ENCODE measurements around the gene TAOK1. TPM values are rescaled to one million over a fixed set of nuclear protein-coding genes. Genes with fewer than 3 reads are reported as not detected.
"Not testable (repeated sequence)": the region's sequence is repeated elsewhere in the genome, so short reads cannot be mapped to it uniquely, and the experiment has no call there.

TAOK1 gene
- total and polyA plus RNA-seq, 2 donors (not counting 1 experiment from before 2014, with no cell fraction given), result 9.8 to 80.7 TPM

DNA sequence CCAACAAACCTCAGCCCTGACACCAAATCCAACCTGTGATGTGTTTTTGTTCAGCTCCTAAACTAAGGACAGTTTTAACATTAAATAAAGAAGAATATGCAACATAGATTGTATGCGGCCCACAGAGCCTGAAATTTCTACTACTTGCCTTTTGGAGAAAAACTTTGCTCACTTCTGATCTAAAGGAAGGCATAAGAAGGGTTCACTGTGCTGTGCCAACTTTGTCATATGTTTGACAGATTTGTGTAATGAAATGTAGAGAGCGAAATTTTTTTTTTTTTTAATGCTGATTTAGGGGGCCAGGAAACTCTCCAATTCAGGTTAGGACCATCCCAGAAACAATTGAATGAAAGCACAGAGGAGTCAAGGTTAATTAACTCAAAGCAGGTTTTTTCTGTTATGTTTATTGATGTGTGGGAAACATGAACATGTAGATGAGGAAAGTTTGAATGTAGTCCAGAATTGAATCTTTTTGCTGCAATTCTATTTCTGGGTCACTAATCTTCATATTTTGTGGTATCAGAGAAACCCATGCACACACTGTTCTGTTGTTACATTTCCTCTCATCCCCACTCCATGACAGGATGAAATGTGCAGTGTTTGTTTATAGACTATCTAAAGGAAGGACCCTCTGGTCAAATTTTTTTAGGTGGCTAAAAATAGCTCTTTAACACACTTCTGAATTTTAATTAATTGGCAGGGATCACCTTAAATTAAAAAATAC, 71.5 kb downstream of the TAOK1 start:
- no peaks in the 10 kb centered on the region for H3K27me3 Mint-ChIP-seq
- no peak for ATAC-seq (ENCODE audit: low read depth)
- H3K9me3 Mint-ChIP-seq (ENCODE audit: insufficient read depth), result no peaks in the 10 kb centered on the region
- H3K4me3 Mint-ChIP-seq, result no peak overlapping the region
- H3K4me3 ChIP-seq (ENCODE audit: control extremely low read depth in 1 of 5, extremely low read depth in 1 of 5, insufficient read depth in 1 of 5, low read depth in 2 of 5, low read length in 4 of 5), result no peak overlapping the region
- H2AFZ ChIP-seq (ENCODE audit: insufficient read depth, low read depth, low read length, poor library complexity, severe bottlenecking), result no peak overlapping the region
- no peak overlapping the region for H3K27ac Mint-ChIP-seq
- intact Hi-C loops (cut with micrococcal nuclease), result no loop called here
- CTCF ChIA-PET, result no interaction called here
- H3K9me3 ChIP-seq (ENCODE audit: control extremely low read depth in 1 of 3, control insufficient read depth in 2 of 3, insufficient read depth in 1 of 3, low read length in 2 of 3), result no peaks in the 10 kb centered on the region
- H3K79me2 ChIP-seq (ENCODE audit: control insufficient read depth, insufficient read depth, low read length), result peaks cover 51% of the 10 kb centered on the region
- H3K27me3 ChIP-seq (replicated peaks in 1 of 4; ENCODE audit: control extremely low read depth in 1 of 4, control insufficient read depth in 3 of 4, insufficient read depth in 4 of 4, low read length in 3 of 4), result no peaks in the 10 kb centered on the region
- 67% methylated on average over 1 of the region's 2 CpGs for WGBS (ENCODE audit: insufficient coverage)
- H3K27ac ChIP-seq (ENCODE audit: low read length in 2 of 2), result peak overlapping the region in 1 of 2 donors; percentile 35
- no peak overlapping the region for H3K4me2 ChIP-seq (replicated peaks; ENCODE audit: low read depth, low read length, poor library complexity, severe bottlenecking)
- H3K4me1 Mint-ChIP-seq, result peaks cover 24% of the 10 kb centered on the region
- no peak for DNase-seq
- no peak overlapping the region for H3K9ac ChIP-seq (ENCODE audit: low read length)
- H4K20me1 ChIP-seq (ENCODE audit: control insufficient read depth, insufficient read depth, low read length, poor library complexity, severe bottlenecking), result peaks cover 8% of the 10 kb centered on the region
- POLR2A ChIA-PET, result no interaction called here
- TF ChIP-seq EZH2 (IDR thresholded peaks at IDR 0.05; ENCODE audit: borderline replicate concordance, insufficient read depth, low read depth, low read length, poor library complexity, severe bottlenecking), result no peak
- TF ChIP-seq, protein P1, sequence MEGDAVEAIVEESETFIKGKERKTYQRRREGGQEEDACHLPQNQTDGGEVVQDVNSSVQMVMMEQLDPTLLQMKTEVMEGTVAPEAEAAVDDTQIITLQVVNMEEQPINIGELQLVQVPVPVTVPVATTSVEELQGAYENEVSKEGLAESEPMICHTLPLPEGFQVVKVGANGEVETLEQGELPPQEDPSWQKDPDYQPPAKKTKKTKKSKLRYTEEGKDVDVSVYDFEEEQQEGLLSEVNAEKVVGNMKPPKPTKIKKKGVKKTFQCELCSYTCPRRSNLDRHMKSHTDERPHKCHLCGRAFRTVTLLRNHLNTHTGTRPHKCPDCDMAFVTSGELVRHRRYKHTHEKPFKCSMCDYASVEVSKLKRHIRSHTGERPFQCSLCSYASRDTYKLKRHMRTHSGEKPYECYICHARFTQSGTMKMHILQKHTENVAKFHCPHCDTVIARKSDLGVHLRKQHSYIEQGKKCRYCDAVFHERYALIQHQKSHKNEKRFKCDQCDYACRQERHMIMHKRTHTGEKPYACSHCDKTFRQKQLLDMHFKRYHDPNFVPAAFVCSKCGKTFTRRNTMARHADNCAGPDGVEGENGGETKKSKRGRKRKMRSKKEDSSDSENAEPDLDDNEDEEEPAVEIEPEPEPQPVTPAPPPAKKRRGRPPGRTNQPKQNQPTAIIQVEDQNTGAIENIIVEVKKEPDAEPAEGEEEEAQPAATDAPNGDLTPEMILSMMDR (IDR thresholded peaks at IDR 0.05), result no peak
- peaks cover 2 to 22% of the 10 kb centered on the region in 2 experiments for H3K36me3 ChIP-seq (replicated peaks in 1 of 2; ENCODE audit: control extremely low read depth in 1 of 2, control insufficient read depth in 1 of 2, extremely low read depth in 1 of 2, insufficient read depth in 2 of 2, low read length in 1 of 2)
- peaks cover 0 to 7% of the 10 kb centered on the region in 2 donors for H3K4me1 ChIP-seq (ENCODE audit: control insufficient read depth in 2 of 2, insufficient read depth in 2 of 2, low read length in 2 of 2)

DNA sequence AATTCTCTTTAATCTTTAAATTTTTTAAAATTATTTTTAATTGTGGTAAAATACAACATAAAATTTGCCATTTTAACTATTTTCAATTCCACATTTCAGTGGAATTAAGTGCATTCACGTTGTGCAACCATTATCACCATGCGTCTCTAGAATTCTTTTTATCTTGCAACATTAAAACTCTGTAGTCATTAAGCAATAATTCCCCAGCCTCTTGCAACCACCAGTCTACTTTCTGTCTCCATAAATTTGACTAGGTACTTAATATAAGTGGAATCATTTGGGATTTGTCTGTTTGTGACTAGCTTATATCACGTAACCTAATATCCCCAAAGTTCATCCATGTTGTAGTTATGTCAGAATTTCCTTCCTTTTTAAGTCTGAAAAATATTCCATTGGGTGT, 79.1 kb downstream of the TAOK1 start:
- Histone ChIP-seq H3K27me3 (replicated peaks in 1 of 4; ENCODE audit: control extremely low read depth in 1 of 4, control insufficient read depth in 3 of 4, insufficient read depth in 4 of 4, low read length in 3 of 4) (no peaks in the 10 kb centered on the region), H3K36me3 (replicated peaks in 1 of 2; ENCODE audit: control extremely low read depth in 1 of 2, control insufficient read depth in 1 of 2, extremely low read depth in 1 of 2, insufficient read depth in 2 of 2, low read length in 1 of 2) (peaks cover 6 to 27% of the 10 kb centered on the region in 2 experiments), H3K9me3 (ENCODE audit: control extremely low read depth in 1 of 3, control insufficient read depth in 2 of 3, insufficient read depth in 1 of 3, low read length in 2 of 3) (no peaks in the 10 kb centered on the region), H3K4me1 (ENCODE audit: control insufficient read depth in 2 of 2, insufficient read depth in 2 of 2, low read length in 2 of 2) (no peaks in the 10 kb centered on the region), H3K79me2 (ENCODE audit: control insufficient read depth, insufficient read depth, low read length) (peaks cover 10% of the 10 kb centered on the region), H3K27ac (ENCODE audit: low read length in 2 of 2) (no peak overlapping the region), H3K4me3 (ENCODE audit: control extremely low read depth in 1 of 5, extremely low read depth in 1 of 5, insufficient read depth in 1 of 5, low read depth in 2 of 5, low read length in 4 of 5) (no peak overlapping the region), H3K4me2 (replicated peaks; ENCODE audit: low read depth, low read length, poor library complexity, severe bottlenecking) (no peak overlapping the region), H4K20me1 (ENCODE audit: control insufficient read depth, insufficient read depth, low read length, poor library complexity, severe bottlenecking) (no peaks in the 10 kb centered on the region), H3K9ac (ENCODE audit: low read length) (no peak overlapping the region), H2AFZ (ENCODE audit: insufficient read depth, low read depth, low read length, poor library complexity, severe bottlenecking) (no peak overlapping the region)
- Mint-ChIP-seq H3K9me3 (ENCODE audit: insufficient read depth) (no peaks in the 10 kb centered on the region), H3K4me3 (no peak overlapping the region), H3K27ac (no peak overlapping the region), H3K27me3 (no peaks in the 10 kb centered on the region), H3K4me1 (no peaks in the 10 kb centered on the region)
- ATAC-seq (ENCODE audit: low read depth) (no peak), DNase-seq (no peak)
- intact Hi-C loops (cut with micrococcal nuclease), result no loop called here
- ChIA-PET CTCF (no interaction called here), POLR2A (no interaction called here)
- 100% methylated on average over 2 of the region's 3 CpGs for WGBS (ENCODE audit: insufficient coverage)
- TF ChIP-seq, protein P1 (IDR thresholded peaks at IDR 0.05), result no peak
- TF ChIP-seq EZH2 (IDR thresholded peaks at IDR 0.05; ENCODE audit: borderline replicate concordance, insufficient read depth, low read depth, low read length, poor library complexity, severe bottlenecking), result no peak

DNA sequence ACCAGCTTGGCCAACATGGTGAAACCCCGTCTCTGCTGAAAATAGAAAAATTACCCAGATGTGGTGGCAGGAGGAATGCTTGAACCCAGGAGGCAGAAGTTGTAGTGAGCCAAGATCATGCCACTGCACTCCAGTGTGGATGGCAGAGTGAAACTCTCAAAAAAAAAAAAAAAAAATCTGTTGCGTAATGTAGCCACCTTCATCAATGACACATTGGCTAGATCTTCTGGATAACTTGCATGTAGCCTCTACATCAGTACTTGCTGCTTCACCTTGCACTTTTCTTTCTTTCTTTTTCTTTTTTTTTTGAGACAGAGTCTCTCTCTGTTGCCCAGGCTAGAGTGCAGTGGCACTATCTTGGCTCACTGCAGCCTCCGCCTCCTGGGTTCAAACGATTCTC, 83.3 kb downstream of the TAOK1 start:
- 100% methylated on average over 1 of the region's 4 CpGs for WGBS (ENCODE audit: insufficient coverage)
- H3K4me1 ChIP-seq (ENCODE audit: control insufficient read depth in 2 of 2, insufficient read depth in 2 of 2, low read length in 2 of 2); H4K20me1 ChIP-seq (ENCODE audit: control insufficient read depth, insufficient read depth, low read length, poor library complexity, severe bottlenecking); H3K27me3 ChIP-seq (replicated peaks in 1 of 4; ENCODE audit: control extremely low read depth in 1 of 4, control insufficient read depth in 3 of 4, insufficient read depth in 4 of 4, low read length in 3 of 4); H3K4me1 Mint-ChIP-seq; H2AFZ ChIP-seq (ENCODE audit: insufficient read depth, low read depth, low read length, poor library complexity, severe bottlenecking); POLR2A ChIA-PET; H3K27ac ChIP-seq (ENCODE audit: low read length in 2 of 2); H3K9me3 Mint-ChIP-seq (ENCODE audit: insufficient read depth); H3K4me3 Mint-ChIP-seq; H3K4me2 ChIP-seq (replicated peaks; ENCODE audit: low read depth, low read length, poor library complexity, severe bottlenecking); CTCF ChIA-PET; intact Hi-C loops (cut with micrococcal nuclease); H3K27me3 Mint-ChIP-seq; DNase-seq; H3K27ac Mint-ChIP-seq; H3K9me3 ChIP-seq (ENCODE audit: control extremely low read depth in 1 of 3, control insufficient read depth in 2 of 3, insufficient read depth in 1 of 3, low read length in 2 of 3); ATAC-seq (ENCODE audit: low read depth); H3K4me3 ChIP-seq (ENCODE audit: control extremely low read depth in 1 of 5, extremely low read depth in 1 of 5, insufficient read depth in 1 of 5, low read depth in 2 of 5, low read length in 4 of 5); H3K9ac ChIP-seq (ENCODE audit: low read length): not testable (repeated sequence)
- Histone ChIP-seq H3K36me3 (replicated peaks in 1 of 2; ENCODE audit: control extremely low read depth in 1 of 2, control insufficient read depth in 1 of 2, extremely low read depth in 1 of 2, insufficient read depth in 2 of 2, low read length in 1 of 2) (peaks cover 11 to 29% of the 10 kb centered on the region in 2 experiments), H3K79me2 (ENCODE audit: control insufficient read depth, insufficient read depth, low read length) (peaks cover 13% of the 10 kb centered on the region)

Measured in B cell (primary cell).